DLD1 (cell line): ENCODE measurements around the gene MCEE.
"Not testable (repeated sequence)": the region's sequence is repeated elsewhere in the genome, so short reads cannot be mapped to it uniquely, and the experiment has no call there.

Source experiments
- in situ Hi-C: cut with HindIII; loops from 2 replicates; pipeline ENCODE4 v1.10.0; 2017; ENCODE audit warnings: low sequenced_read_pairs

MCEE gene

DNA sequence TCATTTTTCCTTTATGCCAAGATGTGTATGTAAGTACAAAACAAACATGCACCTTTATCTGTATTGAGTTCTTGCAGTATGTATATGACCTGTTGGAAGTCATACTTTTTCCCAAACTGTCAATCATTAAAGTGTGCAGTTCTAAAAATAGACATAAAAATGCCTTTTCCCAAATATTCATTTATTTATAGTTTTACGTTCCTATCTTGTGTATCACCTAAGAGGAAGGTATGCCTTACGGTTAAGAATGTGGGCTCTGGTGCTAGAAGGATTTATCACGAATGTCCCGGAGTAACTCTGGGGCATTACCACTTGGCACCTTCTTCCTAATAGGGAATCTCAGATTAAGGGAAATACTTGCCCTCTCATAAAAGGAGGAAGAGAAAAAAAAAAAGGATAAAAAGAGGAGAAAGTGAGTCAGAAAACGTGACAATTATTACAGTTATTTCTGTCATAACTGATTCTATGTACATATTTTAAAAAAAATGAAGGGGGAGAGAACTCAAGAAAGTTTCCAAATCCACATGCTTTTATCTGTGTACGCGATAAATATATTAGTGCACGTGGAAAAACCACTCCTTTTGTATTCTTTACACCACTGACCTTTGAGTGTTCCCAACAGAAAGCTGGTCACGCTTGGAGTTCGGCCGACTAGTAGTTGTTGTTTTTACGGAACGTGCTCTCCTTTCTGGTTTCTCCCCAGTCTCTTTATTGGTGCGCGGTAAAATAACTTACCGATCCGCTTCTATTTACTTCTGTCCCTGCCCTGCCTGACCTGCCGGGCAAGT, 721 bp downstream of the MCEE start:
- in situ Hi-C loops, result no loop called here

DNA sequence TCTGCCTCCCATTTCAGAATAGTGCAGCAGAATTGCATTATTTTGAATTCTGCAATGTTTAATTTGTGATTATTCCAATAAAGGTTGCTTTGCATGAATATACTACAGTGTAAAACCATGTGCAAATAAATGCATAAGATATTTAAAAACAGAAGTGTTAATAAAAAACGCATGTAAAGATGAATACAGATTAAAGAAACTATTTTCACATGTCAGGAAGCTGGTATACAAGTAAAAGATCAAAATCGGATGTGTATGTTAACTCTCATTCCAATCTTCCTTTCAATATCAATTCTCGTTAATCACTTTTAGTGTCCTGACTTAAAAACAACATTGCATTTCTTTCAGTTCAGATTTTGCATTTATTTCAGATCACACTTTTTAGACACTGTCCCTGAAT, 3.1 kb downstream of the MCEE start:
- in situ Hi-C loops, result no loop called here

DNA sequence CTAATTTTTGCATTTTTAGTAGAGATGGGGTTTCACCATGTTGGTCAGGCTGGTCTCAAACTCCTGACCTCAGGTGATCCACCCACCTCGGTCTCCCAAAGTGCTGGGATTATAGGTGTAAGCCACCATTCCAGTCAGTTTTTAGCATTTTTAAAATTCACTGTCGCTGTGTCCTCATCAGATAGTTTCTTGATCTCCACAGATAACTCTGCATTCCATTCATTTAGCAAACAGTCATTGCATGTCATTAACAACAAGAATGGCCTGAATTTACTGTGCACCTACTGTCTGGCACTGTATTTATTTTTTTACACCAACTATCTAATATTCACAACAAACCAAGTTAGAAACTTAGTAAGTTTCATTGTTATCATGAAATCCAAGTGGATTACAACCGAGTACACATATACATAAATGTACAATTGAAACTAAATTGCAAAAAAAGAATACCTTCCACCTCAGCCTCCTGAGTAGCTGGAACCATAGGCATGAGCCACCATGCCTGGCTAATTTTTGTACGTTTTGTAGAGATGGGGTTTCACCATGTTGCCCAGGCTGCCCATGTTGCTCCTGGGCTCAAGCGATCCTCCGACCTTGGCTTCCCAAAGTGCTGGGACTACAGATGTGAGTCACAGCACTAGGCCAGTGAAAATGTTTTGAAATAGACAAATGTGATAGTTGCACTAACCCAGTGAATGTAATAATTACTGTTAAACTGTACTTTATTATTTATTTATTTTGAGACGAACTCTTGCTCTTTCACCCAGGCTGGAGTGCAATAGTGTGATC, 4.3 kb downstream of the MCEE start:
- in situ Hi-C loops, result no loop called here

DNA sequence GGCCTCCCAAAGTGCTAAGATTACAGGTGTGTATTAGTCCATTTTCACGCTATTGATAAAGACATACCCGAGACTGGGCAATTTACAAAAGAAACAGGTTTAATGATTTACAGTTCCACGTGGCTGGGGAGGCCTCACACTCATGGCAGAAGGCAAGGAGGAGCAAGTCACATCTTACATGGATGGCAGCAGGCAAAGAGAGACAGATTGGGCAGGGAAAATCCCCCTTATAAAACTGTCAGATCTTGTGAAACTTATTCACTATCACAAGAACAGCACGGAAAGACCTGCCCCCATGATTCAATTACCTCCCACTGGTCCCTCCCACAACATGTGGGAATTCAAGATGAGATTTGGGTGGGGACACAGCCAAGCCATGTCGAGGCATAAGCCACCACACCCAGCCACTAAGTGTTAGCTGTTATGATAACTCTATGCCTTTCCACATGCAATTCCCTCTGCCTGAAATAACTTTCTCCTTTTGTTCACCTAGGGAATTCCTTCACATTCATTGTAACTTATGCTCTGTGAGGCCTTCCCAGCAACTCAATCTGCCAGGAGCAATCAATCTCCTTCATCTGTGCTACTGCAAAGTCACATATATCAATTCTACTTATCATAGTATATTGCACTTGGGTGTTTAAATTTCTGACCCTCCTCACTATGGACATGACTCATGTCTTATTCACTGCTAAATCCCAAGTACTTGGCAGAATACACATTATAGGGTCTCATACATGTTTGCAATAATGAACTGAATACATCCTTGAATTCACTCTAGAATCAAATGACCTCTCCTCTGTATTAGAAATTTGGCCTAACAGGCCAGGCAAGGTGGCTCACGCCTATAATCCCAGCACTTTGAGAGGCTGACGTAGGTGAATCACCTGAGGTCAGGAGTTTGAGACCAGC, 7.4 kb downstream of the MCEE start:
- in situ Hi-C loops, result no loop called here

DNA sequence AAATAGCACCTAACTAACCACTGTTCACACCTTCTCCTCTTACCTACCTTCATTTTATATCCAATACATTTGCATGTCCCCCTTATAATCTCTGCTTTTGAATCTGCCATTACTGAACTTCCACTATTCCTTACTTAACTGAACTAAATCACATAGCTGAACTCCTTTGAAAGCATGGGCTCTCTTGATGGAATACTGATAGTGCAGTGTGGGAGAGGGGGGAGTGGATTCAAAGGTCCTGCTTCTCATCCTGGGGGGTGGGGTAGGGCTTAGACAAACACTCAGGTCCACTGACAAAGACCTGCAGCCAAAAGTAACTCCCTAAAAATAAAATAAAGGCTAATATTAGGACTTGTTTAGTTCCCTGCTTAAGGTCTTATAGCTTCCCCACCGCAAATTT, 8.6 kb downstream of the MCEE start:
- in situ Hi-C loops, result no loop called here

DNA sequence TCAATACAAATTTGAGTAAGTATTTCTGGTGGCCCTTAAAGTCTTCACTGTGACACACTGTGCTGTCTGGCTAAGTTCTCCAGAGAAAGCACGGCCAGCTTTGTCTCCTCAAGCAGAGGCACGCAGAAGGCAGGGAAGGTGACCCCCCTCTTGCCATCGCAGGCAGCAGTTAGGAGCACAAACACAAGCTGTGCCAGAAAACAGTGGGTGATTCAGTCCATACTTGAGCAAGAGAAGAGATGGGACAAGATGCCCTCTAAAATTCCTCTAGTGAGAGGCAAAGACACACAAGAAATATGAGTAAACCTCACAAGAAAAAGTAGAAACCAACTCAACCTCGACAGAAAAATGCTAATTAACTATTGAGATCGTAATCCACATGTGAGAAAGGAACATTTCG, 9.8 kb downstream of the MCEE start:
- in situ Hi-C loops, result no loop called here

DNA sequence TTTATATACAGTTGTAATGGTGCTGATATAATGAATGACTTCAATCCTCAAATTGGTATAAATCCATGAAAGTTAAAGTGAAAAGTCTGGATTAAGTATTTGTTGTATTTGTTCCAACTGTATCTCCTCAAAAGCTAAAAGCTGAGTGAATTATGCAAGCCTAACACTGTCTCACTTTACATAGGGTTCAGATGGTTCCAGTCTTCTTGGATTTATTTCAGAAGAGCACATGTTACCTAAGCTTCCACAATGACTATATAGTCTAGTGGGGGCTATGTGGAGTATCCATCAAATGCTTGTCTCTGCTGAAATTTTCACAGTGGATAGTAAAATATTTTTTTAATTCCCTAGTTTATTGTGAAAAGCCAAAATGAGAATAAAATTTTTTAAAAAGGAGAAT, 13.0 kb downstream of the MCEE start:
- in situ Hi-C loops, result no loop called here

DNA sequence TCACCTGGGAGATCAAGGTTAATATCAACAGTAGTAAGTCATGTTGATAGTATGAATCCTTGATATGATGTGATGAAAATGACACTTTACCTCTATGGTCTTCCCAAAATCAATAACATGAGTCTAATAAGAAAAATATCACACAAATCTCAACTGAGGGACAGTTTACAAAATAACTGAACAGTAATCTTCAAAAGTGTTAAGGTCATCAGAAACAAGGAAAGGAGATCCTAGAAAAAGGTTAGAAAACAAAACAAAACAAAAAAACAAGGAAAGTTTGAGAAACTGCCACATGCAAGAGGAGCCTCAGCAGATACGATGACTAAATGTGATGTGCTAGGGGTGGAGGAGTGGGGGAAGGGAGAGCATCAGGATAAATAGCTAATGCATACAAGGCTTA, 16.2 kb downstream of the MCEE start:
- in situ Hi-C loops, result no loop called here

DNA sequence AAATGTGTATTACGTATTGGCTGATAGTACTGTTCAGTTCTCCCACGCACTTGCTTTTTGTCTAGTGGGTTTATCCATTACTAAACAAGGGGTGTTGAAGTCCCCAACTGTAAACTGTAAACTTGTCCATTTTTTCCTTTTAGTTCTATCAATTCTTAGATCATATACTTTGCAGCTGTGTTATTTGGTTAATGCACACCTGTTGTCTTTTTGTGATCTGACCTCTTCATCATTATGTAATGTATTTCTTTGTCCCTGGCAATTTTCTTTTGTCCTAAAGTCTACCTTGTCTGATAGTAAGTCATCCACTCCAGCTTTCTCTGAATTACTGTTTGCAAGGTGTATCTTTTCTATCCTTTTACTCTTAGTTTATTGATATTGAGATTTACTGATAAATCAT, 21.9 kb downstream of the MCEE start:
- in situ Hi-C loops, result no loop called here

DNA sequence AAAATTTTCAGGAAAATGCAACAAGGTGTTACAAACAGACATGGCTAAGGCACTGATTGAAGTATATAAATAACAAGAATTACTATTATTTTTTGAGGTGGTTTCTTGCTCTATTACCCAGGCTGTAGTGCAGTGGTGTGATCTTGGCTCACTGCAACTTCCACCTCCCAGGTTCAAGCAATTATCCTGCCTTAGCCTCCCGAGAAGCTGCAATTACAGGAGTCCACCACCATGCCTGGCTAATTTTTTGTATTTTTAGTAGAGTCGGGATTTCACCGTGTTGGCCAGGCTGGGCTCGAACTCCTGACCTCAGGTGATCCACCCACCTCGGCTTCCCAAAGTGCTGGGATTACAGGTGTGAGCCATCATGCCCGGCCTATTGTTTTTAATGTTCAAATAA, 23.6 kb downstream of the MCEE start:
- in situ Hi-C loops, result not testable (repeated sequence)

DNA sequence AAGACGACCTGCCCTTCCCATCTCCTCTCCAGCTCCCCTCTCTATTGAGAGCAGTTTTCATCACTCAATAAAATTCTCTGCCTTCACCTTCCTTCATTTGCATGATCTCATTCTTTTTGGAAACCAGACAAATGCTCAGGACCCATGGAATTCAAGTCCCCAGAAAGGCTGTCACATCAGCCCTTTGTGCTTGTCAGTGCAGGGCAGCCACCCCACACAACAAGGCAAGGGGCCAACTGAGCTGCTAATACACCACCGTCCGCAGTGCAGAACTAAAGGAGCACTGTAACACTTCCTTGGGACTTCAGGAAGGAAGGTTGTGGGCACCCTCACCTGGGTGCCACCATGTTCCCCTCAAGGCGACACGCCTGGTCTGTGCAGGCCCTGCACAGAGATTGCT, 26.2 kb downstream of the MCEE start:
- in situ Hi-C loops, result no loop called here

DNA sequence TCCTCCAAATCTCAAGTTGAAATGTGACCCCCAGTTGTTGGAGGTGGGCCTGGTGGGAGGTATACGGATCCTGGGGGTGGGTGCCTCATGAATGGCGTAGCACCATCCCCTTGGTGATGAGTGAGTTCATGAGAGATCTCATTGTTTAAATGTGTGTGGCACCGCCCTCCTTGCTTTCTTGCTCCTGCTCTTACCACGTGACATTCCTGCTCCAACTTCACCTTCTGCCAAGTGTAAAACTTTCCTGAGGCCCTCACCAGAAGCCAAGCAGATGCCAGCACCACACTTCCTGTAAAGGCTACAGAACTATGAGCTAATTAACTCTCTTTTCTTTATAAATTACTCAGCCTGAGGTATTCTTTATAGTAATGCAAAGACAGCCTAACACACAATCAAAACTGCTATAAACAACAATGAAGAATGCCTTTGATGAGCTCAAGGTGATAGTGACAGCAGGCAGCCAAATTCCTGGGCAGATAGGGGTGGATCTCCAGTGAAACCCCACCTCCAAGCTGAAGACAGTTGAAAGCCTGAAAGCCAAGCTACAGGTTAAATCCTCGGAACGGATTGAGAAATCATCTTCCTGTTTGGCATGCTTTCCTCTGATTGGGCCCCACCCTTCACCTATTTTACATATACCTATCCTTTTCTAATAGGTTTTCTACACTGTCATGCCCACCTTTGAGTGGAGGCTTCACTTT, 26.9 kb downstream of the MCEE start:
- in situ Hi-C loops, result no loop called here

DNA sequence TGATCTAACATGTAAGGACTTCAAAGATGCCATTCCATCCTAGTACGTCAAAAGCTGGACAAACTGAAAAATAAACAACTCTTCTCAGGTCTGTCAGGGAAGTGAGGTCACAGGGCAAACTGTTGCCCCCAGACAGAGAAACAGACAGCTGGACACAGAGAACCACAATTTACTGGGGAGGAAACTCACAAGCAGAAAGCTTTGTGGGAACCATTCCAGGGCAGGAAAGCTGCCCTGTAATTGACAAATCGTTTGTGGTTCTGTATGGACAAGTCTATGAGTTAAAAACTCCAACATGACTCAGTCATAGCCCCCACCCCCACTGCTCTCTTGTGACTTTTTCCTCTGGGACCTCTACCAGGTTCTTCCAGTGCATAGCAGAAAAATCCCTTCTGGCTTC, 28.4 kb downstream of the MCEE start:
- in situ Hi-C loops, result no loop called here

DNA sequence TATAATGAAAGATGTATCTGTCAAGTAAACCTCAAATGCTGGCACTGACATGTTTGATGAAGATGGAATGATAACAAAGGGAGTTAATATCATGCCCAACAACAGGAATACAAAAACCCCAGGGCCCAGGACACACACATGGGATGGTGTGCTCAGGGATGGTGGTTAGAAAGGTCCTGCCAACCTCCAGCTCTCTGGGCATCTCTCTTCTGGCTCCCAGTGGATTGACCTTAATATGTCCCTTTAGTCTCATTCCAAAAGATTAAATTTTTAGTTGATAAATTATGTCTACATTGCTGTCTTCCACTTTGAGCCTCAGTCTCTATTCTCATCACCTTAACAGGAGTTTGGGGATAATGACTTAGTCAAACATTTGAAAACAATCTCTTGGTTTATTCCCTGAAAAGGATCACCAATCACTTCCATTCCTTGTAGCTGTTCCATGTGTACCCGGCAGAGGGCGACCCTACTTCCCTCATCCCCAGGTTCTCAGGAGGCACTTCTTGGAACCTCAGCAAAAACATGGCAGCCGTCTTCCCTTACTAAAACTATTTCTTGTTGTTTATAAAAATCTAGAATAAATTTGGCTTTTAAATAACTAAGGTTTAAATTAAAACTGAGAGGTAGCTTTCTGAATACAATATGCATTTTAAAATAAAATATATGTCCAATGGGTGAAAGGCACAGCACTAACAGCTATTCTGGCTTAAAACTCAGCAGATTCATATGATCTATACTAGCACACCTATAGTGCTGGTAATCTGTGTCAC, 29.6 kb downstream of the MCEE start:
- in situ Hi-C loops, result no loop called here

DNA sequence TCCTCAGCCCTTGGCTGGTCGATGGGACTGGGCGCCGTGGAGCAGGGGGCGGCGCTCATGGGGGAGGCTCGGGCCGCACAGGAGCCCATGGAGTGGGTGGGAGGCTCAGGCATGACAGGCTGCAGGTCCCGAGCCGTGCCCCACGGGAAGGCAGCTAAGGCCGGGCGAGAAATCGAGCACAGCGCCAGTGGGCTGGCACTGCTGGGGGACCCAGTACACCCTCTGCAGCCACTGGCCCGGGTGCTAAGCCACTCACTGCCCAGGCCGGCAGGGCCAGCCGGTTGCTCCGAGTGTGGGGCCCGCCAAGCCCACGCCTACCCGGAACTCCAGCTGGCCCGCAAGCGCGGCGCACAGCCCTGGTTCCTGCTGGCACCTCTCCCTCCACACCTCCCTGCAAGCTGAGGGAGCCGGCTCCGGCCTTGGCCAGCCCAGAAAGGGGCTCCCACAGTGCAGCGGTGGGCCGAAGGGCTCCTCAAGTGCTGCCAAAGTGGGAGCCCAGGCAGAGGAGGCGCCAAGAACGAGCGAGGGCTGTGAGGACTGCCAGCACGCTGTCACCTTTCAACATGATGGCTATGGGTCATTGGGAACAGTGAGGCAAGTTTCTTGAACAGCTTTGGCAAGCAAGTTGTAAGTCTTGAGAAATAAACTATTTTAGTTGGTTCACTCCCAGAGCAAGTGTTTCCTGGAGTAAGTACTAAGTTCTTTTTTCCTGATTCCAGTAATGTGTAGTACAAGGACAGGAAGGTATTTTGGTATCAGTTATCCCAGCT, 37.4 kb downstream of the MCEE start:
- in situ Hi-C loops, result not testable (repeated sequence)

DNA sequence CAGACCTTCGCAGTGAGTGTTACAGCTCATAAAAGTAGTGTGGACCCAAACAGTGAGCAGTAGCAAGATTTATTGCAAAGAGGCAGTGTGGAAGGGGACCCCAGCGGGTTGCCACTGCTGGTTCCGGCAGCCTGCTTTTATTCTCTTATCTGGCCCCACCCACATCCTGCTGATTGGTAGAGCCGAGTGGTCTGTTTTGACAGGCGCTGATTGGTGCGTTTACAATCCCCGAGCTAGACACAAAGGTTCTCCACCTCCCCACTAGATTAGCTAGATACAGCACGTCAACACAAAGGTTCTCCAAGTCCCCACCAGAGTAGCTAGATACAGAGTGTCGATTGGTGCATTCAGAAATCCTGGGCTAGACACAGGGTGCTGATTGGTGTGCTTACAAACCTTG, 38.2 kb downstream of the MCEE start:
- in situ Hi-C loops, result not testable (repeated sequence)

DNA sequence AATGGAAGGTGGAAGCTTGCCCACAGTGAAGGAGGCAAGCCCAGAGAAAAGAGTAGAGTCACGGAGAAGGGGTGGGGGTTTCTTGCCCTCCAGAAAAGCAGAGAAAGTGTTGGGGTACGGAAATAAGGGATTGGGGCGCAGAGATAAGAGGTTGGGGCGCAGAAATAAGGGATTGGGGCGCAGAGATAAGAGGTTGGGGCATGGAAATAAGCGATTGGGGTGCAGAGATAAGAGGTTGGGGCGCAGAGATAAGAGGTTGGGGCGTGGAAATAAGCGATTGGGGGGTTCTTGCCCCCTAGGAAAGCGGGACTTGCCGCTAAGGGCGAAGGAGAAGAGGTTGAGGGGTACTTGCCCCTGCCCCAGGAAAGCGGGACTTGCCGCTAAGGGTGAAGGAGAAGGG, 40.6 kb downstream of the MCEE start:
- in situ Hi-C loops, result not testable (repeated sequence)

DNA sequence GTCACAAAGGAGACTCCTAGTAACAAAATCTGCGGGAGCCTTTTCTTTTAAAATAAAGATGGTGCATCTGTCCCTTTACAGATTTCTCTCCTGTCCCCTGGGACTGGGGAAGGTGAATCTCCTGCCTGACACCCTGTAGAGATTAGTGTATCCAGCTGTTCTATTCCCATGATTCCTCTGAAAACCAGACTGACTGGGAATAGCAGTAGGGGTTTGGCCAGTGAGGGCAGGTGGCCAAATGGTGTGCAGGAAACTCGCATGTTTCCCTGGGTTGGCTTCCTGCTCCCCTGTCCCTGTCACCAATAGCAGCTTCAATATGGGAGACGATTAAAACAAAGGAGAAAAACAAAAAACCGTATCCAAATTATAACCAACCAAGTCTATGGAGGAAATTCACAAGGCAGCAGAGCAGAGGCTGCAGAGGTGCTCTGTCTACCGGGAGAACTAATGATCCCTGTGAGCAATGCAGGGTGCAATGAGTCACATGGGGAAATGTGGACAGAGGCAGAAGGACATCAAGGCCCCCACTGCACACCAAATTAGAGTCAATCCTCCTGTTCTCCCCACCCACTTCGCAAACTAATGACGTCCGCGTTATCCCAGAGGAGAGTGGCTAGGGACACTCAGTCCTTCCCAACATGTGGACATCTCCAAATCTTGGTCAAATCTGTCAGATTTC, 44.6 kb downstream of the MCEE start:
- in situ Hi-C loops, result not testable (repeated sequence)
